PC-3 (cell line): Measurements from ENCODE around the gene TTC1.

Experiments
- EZH2phosphoT487 ChIP-seq: fragments of 300-600 bp; sonication (generic); IDR thresholded peaks from 2 replicates; pipeline ENCODE4 v1.6.1; 2018; ENCODE audit warnings: mild to moderate bottlenecking, antibody characterized with exemption, low read length, borderline replicate concordance
- TF ChIP-seq, protein P1 (sequence below): fragments of 300-600 bp; sonication (generic); conservative IDR thresholded peaks from 2 replicates; pipeline ENCODE4 v1.5.1; 2017; ENCODE audit warnings: antibody characterized with exemption, low read depth, mild to moderate bottlenecking, low read length

DNA sequence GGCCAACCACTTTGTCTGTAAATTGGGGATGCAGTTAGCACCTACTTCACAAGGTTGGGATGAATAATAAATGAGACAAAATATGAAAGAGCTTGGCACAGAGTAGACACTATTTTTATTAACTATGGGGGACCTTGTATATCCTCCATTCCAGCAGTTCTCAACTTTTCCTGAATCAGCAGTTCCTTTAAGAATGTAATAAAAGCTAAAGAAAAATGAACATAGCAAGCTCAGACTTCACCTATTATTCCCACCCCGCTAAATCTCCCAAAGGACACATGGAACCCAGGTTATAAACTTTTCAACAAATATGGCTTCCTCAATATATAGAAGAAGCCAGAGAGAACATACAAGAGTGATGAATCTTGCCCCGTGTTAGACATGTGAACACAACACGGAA, 32.0 kb upstream of the TTC1 start:
- TF ChIP-seq, protein P1, sequence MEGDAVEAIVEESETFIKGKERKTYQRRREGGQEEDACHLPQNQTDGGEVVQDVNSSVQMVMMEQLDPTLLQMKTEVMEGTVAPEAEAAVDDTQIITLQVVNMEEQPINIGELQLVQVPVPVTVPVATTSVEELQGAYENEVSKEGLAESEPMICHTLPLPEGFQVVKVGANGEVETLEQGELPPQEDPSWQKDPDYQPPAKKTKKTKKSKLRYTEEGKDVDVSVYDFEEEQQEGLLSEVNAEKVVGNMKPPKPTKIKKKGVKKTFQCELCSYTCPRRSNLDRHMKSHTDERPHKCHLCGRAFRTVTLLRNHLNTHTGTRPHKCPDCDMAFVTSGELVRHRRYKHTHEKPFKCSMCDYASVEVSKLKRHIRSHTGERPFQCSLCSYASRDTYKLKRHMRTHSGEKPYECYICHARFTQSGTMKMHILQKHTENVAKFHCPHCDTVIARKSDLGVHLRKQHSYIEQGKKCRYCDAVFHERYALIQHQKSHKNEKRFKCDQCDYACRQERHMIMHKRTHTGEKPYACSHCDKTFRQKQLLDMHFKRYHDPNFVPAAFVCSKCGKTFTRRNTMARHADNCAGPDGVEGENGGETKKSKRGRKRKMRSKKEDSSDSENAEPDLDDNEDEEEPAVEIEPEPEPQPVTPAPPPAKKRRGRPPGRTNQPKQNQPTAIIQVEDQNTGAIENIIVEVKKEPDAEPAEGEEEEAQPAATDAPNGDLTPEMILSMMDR: no peak
- TF ChIP-seq EZH2phosphoT487: no peak
